HepG2 (cell line): ENCODE data around the gene ASH1L.
"Not testable (repeated sequence)": the region's sequence is repeated elsewhere in the genome, so short reads cannot be mapped to it uniquely, and the experiment has no call there.

Experiments
- CEBPB ChIP-seq: IDR thresholded peaks from 2 replicates; pipeline ENCODE4 v1.6.1; 2011; ENCODE audit warnings: low read depth, low read length, improper control_type of control experiment, borderline replicate concordance
- CEBPZ ChIP-seq: IDR thresholded peaks from 2 replicates; pipeline ENCODE4 v1.6.1; 2012; ENCODE audit warnings: low read length, improper control_type of control experiment
- HMG20B ChIP-seq: conservative IDR thresholded peaks from 2 replicates; pipeline ENCODE4 v1.6.1; 2016; ENCODE audit warnings: missing genetic modification reagents, missing compliant biosample characterization
- TCF12 ChIP-seq, 2 experiments: fragments of 450-650 bp in 1 of 2; sonication (generic) in 1 of 2; formaldehyde crosslinking in 1 of 2; IDR thresholded peaks; 2 replicates each; pipeline versions ENCODE4 v1.6.1 to v1.8.0; 2017 to 2022; ENCODE audit warnings: antibody characterized with exemption in 1 of 2, mild to moderate bottlenecking in 1 of 2, missing genetic modification reagents in 1 of 2, moderate library complexity in 1 of 2
- ZBTB38 ChIP-seq: sonication (generic); formaldehyde crosslinking; IDR thresholded peaks from 2 replicates; pipeline ENCODE4 v1.5.1; 2020; ENCODE audit warnings: mild to moderate bottlenecking, missing genetic modification reagents
- ZNF350 ChIP-seq: sonication (generic); formaldehyde crosslinking; IDR thresholded peaks from 2 replicates; pipeline ENCODE4 v1.4.0; 2020; ENCODE audit warnings: mild to moderate bottlenecking, low read depth, missing genetic modification reagents, borderline replicate concordance
- TF ChIP-seq, protein P1 (sequence below): sonication (generic); formaldehyde crosslinking; IDR thresholded peaks from 2 replicates; pipeline ENCODE4 v1.5.0; 2020; ENCODE audit warnings: mild to moderate bottlenecking, missing genetic modification reagents, moderate library complexity
- TF ChIP-seq, protein P2 (sequence below): sonication (generic); formaldehyde crosslinking; IDR thresholded peaks from 2 replicates; pipeline ENCODE4 v1.4.0; 2020; ENCODE audit warnings: missing genetic modification reagents
- TF ChIP-seq, protein P3 (sequence below): conservative IDR thresholded peaks from 2 replicates; pipeline ENCODE4 v1.6.1; 2018; ENCODE audit warnings: missing genetic modification reagents

DNA sequence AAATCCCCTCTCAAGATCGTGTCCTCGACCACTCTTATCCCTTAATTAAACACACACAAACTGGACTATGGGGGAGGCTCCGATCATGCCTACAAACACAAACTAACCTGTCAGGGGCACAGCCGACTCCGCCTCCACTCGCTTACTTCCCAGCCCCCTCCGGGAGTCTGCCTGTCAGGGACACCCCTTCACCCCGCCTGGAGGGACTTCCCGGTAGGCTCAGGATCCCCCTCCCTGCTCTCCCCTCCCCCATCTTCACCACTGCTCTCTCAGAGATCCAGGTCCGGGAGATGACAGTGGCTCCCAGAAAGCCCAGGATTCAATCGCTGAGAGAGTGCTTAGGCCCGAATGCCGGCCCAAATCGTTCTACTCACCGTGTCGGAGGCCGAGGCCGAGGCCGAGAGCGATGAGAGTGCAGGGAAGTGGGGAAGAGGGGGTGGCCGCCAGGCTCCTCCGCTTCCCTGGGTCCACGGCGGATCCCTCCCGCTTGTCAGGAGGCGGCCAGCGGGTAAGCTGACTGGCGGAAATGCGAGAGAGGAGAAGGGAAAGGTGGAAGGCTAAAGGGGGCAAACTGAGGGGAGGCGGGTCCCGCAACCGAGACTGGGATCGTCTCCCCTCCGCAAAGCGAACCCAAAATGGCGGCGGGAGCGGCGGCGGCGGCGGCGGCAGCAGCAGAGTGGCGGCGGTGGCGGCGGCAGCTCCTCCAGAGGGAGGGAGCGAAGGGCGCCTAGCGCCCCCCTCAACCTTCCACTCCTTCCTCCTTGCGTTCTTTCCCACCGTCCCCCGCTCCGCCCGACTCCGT is 623 bp downstream of the ASH1L start:
- TF ChIP-seq, protein P1, sequence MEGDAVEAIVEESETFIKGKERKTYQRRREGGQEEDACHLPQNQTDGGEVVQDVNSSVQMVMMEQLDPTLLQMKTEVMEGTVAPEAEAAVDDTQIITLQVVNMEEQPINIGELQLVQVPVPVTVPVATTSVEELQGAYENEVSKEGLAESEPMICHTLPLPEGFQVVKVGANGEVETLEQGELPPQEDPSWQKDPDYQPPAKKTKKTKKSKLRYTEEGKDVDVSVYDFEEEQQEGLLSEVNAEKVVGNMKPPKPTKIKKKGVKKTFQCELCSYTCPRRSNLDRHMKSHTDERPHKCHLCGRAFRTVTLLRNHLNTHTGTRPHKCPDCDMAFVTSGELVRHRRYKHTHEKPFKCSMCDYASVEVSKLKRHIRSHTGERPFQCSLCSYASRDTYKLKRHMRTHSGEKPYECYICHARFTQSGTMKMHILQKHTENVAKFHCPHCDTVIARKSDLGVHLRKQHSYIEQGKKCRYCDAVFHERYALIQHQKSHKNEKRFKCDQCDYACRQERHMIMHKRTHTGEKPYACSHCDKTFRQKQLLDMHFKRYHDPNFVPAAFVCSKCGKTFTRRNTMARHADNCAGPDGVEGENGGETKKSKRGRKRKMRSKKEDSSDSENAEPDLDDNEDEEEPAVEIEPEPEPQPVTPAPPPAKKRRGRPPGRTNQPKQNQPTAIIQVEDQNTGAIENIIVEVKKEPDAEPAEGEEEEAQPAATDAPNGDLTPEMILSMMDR, result 0 out of 2 replicates have a peak, but pooled peaks have one; percentile 6
- TF ChIP-seq ZBTB38; CEBPB; ZNF350 (CRISPR knock-in tag); HMG20B; CEBPZ; TCF12 (IDR thresholded peaks at IDR 0.05); TCF12 (CRISPR knock-in tag; IDR thresholded peaks at IDR 0.05): not testable (repeated sequence)
- TF ChIP-seq, protein P2, sequence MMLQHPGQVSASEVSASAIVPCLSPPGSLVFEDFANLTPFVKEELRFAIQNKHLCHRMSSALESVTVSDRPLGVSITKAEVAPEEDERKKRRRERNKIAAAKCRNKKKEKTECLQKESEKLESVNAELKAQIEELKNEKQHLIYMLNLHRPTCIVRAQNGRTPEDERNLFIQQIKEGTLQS, result 0 out of 2 replicates have a peak, but pooled peaks have one; percentile 8
- TF ChIP-seq, protein P3, sequence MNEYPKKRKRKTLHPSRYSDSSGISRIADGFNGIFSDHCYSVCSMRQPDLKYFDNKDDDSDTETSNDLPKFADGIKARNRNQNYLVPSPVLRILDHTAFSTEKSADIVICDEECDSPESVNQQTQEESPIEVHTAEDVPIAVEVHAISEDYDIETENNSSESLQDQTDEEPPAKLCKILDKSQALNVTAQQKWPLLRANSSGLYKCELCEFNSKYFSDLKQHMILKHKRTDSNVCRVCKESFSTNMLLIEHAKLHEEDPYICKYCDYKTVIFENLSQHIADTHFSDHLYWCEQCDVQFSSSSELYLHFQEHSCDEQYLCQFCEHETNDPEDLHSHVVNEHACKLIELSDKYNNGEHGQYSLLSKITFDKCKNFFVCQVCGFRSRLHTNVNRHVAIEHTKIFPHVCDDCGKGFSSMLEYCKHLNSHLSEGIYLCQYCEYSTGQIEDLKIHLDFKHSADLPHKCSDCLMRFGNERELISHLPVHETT, result not testable (repeated sequence)
